ENCODE results near the gene PRC1. TPM values are rescaled to one million over a fixed set of nuclear protein-coding genes. Genes with fewer than 3 reads are reported as not detected.

The PRC1 gene
- 24.7 and 26.0 TPM in 2 replicates for total RNA-seq

DNA sequence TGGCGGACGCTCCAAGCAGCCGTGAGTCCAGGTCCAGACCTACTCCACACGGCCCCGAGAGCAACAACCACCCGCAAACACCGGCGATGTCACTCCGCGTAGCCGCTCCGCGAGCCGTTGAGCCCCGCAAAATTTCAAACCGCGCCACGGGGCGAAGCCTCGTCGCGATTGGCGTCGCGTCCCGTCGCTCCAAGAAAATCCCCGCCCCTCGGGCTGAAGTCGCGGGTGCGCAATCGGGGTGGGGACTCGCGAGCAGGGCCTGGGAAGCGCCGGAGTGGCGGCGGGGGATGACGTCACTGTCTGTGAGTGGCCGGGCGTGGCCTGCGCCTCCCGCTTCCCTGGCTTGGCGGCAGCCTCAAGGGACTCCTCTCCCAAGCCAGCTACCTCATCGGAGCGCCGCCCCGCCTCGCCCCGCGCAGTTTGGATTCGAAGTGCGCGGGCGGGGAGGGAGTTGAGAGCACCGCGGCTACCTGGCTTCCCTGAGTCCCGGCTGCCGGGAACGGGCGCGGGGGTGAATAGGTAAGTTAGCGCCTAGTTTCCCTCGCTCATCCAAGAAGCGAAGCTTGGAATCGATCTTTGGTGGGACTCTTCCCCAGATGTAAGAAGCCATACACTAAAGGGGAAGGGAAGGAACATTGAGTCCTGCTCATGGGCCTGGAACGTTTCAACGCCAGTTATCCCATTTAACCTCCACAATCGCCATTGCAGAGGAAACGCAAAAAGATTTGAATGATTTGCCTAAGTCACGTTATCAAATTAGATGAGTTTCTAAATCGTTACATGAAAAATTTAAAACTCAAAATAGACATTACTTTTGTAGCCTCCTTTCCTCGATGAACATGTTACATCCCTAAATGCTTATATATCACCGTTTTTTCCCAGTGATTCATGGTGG is at the start of gene PRC1:
PRC1 (minus strand) TSS at position 119 of the 895 bp plus-strand sequence; CDS start at position 1, 118 bp downstream.

DNA sequence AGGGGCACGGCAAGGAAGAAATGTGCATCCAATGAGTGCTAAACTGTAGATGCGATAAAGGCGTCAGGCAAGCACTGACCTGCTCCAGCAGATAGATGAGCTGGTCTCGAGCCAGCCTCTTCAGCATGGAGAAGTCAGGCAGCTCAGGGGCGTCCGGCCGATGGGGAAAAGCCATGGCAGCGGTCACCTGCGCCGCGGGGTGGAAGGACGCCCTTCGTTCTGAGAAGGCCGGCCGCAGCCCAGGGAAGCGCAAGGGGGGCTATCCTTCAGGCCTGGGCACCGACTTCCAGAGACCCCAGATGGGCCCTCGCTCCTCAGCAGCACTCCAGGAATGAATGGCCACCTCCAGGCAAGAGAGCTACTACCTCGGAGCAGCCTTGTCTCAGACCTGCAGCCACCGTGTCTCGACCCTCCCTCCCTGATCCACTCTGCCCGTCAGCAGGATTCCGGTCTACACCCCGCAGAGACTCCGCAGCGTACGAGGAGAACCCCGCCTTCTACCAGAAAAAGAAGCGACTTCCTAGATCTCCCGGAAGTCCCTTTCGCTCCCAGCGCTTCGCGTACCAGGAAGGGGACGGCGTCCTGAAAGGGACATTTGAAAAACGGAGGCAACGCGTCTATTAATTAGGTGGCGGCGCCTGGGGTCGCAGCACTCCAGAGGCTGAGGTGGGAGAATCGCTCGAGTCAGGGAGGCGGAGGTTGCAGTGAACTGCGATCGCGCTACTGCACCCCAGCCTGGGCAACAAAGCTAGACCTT is 27.9 kb upstream of the PRC1 start, which contains the start of gene VPS33B:
VPS33B (minus strand) TSS at position 520 of the 757 bp plus-strand sequence; CDS start at position 175, 345 bp downstream.

GRCh38 chr15:90954712-90955623 is 39.4 kb downstream of the PRC1 start, which contains the start of gene RCCD1:
TSS of gene RCCD1 (plus strand) at chr15:90954884. CDS start at chr15:90956735, 1,851 bp downstream.

GRCh38 chr15:90934949-90935751 is 59.2 kb downstream of the PRC1 start, which contains the start of gene UNC45A:
TSS of gene UNC45A (plus strand) at chr15:90935285. CDS start at chr15:90935325, 40 bp downstream.

DNA sequence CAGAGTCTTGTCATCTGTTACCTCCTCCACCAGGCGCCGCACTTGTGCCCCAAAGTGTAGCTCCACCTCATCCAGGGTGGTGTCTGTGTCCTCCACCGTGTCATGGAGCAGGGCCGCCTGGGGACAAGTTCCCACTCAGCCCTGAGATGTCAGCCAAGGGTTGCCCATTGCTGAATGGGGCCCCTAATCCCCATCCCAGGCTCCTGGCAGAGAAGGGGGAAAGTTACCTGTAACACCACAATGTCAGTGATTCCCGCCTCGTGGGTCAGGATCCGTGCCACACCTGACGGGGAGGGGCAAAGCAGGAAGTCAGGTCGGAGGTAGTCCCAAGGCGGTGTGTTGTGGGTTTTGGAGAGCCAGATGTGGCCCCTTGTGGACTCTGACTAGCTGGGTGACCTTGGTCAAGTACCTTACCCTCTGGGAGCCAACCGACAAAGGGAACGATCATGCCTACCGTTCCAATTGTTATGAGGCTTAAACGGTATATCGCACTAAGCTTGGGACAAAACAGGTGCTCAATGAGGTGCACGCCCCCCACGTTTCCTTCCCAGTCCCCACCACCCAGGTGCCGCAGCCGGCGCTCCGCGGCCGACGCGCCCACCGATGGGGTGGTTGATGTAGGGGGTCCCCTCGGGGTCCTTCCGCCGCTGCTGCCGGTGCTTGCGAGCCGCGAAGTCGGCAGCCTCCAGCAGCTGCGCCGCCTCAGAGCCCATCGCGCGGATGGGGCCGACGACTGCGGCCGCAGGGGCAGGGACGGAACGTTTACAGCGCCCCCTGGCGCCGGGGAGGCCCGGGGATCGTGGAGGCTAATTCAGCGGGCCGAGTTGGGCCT is 62.3 kb downstream of the PRC1 start, which contains the start of gene HDDC3:
HDDC3 (minus strand) TSS at position 722 of the 832 bp plus-strand sequence; CDS start at position 713, 9 bp downstream.

Other genes with a start within 250 kb of the PRC1 start
- gene FURIN, start 125.9 kb downstream of the PRC1 start, total RNA-seq, result 44.2 and 47.4 TPM in 2 replicates
- 41.3 and 47.0 TPM in 2 replicates for gene FES, start 110.0 kb downstream of the PRC1 start, total RNA-seq
- 11.4 and 18.4 TPM in 2 replicates for gene MAN2A2, start 91.2 kb downstream of the PRC1 start, total RNA-seq
- gene HDDC3, start 62.0 kb downstream of the PRC1 start, total RNA-seq, result 7.6 and 8.5 TPM in 2 replicates
- gene UNC45A, start 59.2 kb downstream of the PRC1 start, total RNA-seq, result 94.6 and 109 TPM in 2 replicates
- 4.0 and 4.9 TPM in 2 replicates for gene RCCD1, start 39.7 kb downstream of the PRC1 start, total RNA-seq
- 10.4 and 13.0 TPM in 2 replicates for gene VPS33B, start 28.1 kb upstream of the PRC1 start, total RNA-seq
- 0.11 and 0.17 TPM in 2 replicates for gene SV2B, start 105.7 kb upstream of the PRC1 start, total RNA-seq